NT2/D1 (cell line): ENCODE measurements around the gene WNK2.
"Not testable (repeated sequence)": the region's sequence is repeated elsewhere in the genome, so short reads cannot be mapped to it uniquely, and the experiment has no call there.

Source experiments
- SUZ12 ChIP-seq: IDR thresholded peaks from 2 replicates; pipeline ENCODE4 v1.6.1; 2011; ENCODE audit not compliant: insufficient read length, insufficient read depth; ENCODE audit errors: extremely low read depth
- YY1 ChIP-seq: IDR thresholded peaks from 2 replicates; pipeline ENCODE4 v1.6.1; 2011; ENCODE audit not compliant: insufficient read length, insufficient read depth
- ZNF274 ChIP-seq: IDR thresholded peaks from 2 replicates; pipeline ENCODE4 v1.6.1; 2011; ENCODE audit warnings: mild to moderate bottlenecking, low read depth, low read length

DNA sequence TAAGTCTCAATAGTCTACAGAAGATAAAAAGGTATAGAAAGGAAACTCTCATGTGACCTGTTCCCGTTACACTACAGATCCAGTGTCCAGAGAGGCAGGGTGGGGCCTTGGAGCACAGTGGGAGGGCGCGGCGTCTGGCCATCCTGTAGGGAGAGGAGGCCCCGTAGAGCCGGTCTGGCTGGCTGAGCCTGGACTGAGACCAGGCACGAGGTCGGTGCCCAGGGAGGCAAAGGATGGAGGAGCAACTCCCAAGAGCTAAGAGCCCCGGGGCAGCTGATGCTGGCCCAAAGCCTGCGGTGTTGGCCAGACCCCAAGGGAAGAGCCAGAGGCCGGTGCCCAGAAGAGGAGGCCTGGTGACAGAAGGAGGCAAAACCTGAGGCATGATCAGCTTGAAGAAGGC lies 158.5 kb downstream of the WNK2 start:
- not testable (repeated sequence) for TF ChIP-seq ZNF274, YY1, SUZ12
